Measurements from ENCODE around the gene USP6NL.
"Not testable (repeated sequence)": the region's sequence is repeated elsewhere in the genome, so short reads cannot be mapped to it uniquely, and the experiment has no call there.

Gene USP6NL
- total RNA-seq: 6.2 to 8.7 reads per million in 2 donors

- peak; percentile 40 to 57 (median 54) for DNase-seq
These were observed at the start of gene USP6NL for GRCh38 chr10:11611248-11612020. Gene USP6NL, minus strand, starts transcription at chr10:11611650. Its CDS starts 14,016 bp downstream, at chr10:11597634.

- no peak for DNase-seq
These were observed 47.4 kb upstream of the USP6NL start for GRCh38 chr10:11658801-11659368.

GRCh38 chr10:11655836-11656235 is 44.4 kb upstream of the USP6NL start:
- DNase-seq: no peak

GRCh38 chr10:11654659-11655058 is 43.2 kb upstream of the USP6NL start:
- no peak for DNase-seq

GRCh38 chr10:11653758-11654471 is 42.5 kb upstream of the USP6NL start:
- DNase-seq: no peak

- no peak for DNase-seq
These were observed 36.2 kb upstream of the USP6NL start for GRCh38 chr10:11647676-11648075.

GRCh38 chr10:11646450-11646849 is 35.0 kb upstream of the USP6NL start:
- no peak for DNase-seq

- no peak for DNase-seq
These were observed 31.6 kb upstream of the USP6NL start for GRCh38 chr10:11643039-11643438.

GRCh38 chr10:11642566-11642965 is 31.1 kb upstream of the USP6NL start:
- no peak for DNase-seq

GRCh38 chr10:11639849-11640764 is 28.7 kb upstream of the USP6NL start:
- no peak for DNase-seq

- DNase-seq: no peak
These were observed 27.9 kb upstream of the USP6NL start for GRCh38 chr10:11639362-11639761.

GRCh38 chr10:11638055-11638698 is 26.7 kb upstream of the USP6NL start:
- no peak for DNase-seq

- no peak for DNase-seq
These were observed 25.4 kb upstream of the USP6NL start for GRCh38 chr10:11636697-11637303.

GRCh38 chr10:11631890-11632587 is 20.6 kb upstream of the USP6NL start:
- DNase-seq: peak in 2 of 5 experiments; percentile 18 to 92

- no peak for DNase-seq
These were observed 19.8 kb upstream of the USP6NL start for GRCh38 chr10:11631291-11631690.

- DNase-seq: no peak
These were observed 18.3 kb upstream of the USP6NL start for GRCh38 chr10:11629731-11630130.

- not testable (repeated sequence) for DNase-seq
These were observed 16.5 kb upstream of the USP6NL start for GRCh38 chr10:11627941-11628340.

GRCh38 chr10:11626071-11626470 is 14.6 kb upstream of the USP6NL start:
- no peak for DNase-seq

GRCh38 chr10:11625019-11625735 is 13.7 kb upstream of the USP6NL start:
- no peak for DNase-seq

GRCh38 chr10:11617233-11617632 is 5.8 kb upstream of the USP6NL start:
- DNase-seq: no peak

Measured in T-helper 2 cell (primary cell).